HepG2 (cell line): ENCODE data around the gene COQ8A. TPM values are rescaled to one million over a fixed set of nuclear protein-coding genes. Genes with fewer than 3 reads are reported as not detected.

ENCODE experiments used
- HMG20B ChIP-seq: conservative IDR thresholded peaks from 2 replicates; pipeline ENCODE4 v1.6.1; 2016; ENCODE audit warnings: missing genetic modification reagents, missing compliant biosample characterization
- HMGXB3 ChIP-seq: sonication (generic); formaldehyde crosslinking; IDR thresholded peaks from 2 replicates; pipeline ENCODE4 v1.4.0; 2020; ENCODE audit warnings: missing genetic modification reagents, borderline replicate concordance
- IKZF5 ChIP-seq: IDR thresholded peaks from 2 replicates; pipeline ENCODE4 v1.6.1; 2018; ENCODE audit warnings: missing genetic modification reagents, mild to moderate bottlenecking, missing compliant biosample characterization
- MED1 ChIP-seq: sonication (generic); formaldehyde crosslinking; IDR thresholded peaks from 2 replicates; pipeline ENCODE4 v1.4.0; 2020; ENCODE audit warnings: missing genetic modification reagents
- MTA1 ChIP-seq: sonication (generic); formaldehyde crosslinking; IDR thresholded peaks from 2 replicates; pipeline ENCODE4 v1.4.0; 2020; ENCODE audit warnings: missing genetic modification reagents, mild to moderate bottlenecking, borderline replicate concordance
- PAWR ChIP-seq: sonication (generic); formaldehyde crosslinking; IDR thresholded peaks from 2 replicates; pipeline ENCODE4 v1.4.0; 2020; ENCODE audit warnings: missing genetic modification reagents, mild to moderate bottlenecking, borderline replicate concordance
- RFXANK ChIP-seq: IDR thresholded peaks from 2 replicates; pipeline ENCODE4 v1.6.1; 2016
- RXRA ChIP-seq: sonication (generic); formaldehyde crosslinking; IDR thresholded peaks from 2 replicates; pipeline ENCODE4 v1.5.1; 2020; ENCODE audit warnings: missing genetic modification reagents
- SNAI1 ChIP-seq: sonication (generic); formaldehyde crosslinking; IDR thresholded peaks from 2 replicates; pipeline ENCODE4 v1.5.0; 2020; ENCODE audit warnings: mild to moderate bottlenecking, missing genetic modification reagents, borderline replicate concordance
- TFDP1 ChIP-seq: IDR thresholded peaks from 2 replicates; pipeline ENCODE4 v1.6.1; 2016; ENCODE audit warnings: missing compliant biosample characterization, missing genetic modification reagents, borderline replicate concordance
- TRIM24 ChIP-seq: sonication (generic); formaldehyde crosslinking; IDR thresholded peaks from 2 replicates; pipeline ENCODE4 v1.8.0; 2022; ENCODE audit warnings: mild to moderate bottlenecking, missing genetic modification reagents
- ZNF260 ChIP-seq: sonication (generic); formaldehyde crosslinking; IDR thresholded peaks from 2 replicates; pipeline ENCODE4 v1.4.0; 2020; ENCODE audit warnings: missing genetic modification reagents, low read depth, mild to moderate bottlenecking, borderline replicate concordance
- ZNF777 ChIP-seq: sonication (generic); formaldehyde crosslinking; IDR thresholded peaks from 2 replicates; pipeline ENCODE4 v1.4.0; 2020; ENCODE audit warnings: missing genetic modification reagents
- polyA plus RNA-seq, 8 experiments: library from polyadenylated mRNA; depleted of rRNA in 3 of 8; stranded (reverse) in 7 of 8; unstranded in 1 of 8; fragments of >200 nt; fragmentation: Illumina TruSeq in 4 of 8; extraction: Trizol in 4 of 8; gene quantifications; 2 replicates each; pipeline versions ENCODE4 v1.2.1 to v1.2.3, GENCODE V29; 2011 to 2016; ENCODE audit warnings: low read depth in 4 of 8, missing spikeins in 1 of 8, mixed read lengths in 1 of 8; ENCODE audit not compliant: insufficient read depth in 1 of 8
- total RNA-seq, 5 experiments: library from RNA; depleted of rRNA; stranded (reverse); fragments of >200 nt; fragmentation: Illumina TruSeq; extraction: Trizol; gene quantifications; 2 replicates each; pipeline ENCODE4 v1.2.3, GENCODE V29; 2016; ENCODE audit warnings: low read depth in 1 of 5
- TF ChIP-seq, protein P1 (sequence below): sonication (generic); formaldehyde crosslinking; IDR thresholded peaks from 2 replicates; pipeline ENCODE4 v1.4.0; 2020; ENCODE audit warnings: missing genetic modification reagents
- TF ChIP-seq, protein P2 (sequence below): IDR thresholded peaks from 2 replicates; pipeline ENCODE4 v1.4.0; 2020; ENCODE audit warnings: mild to moderate bottlenecking, missing genetic modification reagents

Gene COQ8A
- total and polyA plus RNA-seq, 2 of the 13 experiments (the other 11 are each of a cell fraction or from before 2014, with no cell fraction given): 60.4 to 88.7 TPM

DNA sequence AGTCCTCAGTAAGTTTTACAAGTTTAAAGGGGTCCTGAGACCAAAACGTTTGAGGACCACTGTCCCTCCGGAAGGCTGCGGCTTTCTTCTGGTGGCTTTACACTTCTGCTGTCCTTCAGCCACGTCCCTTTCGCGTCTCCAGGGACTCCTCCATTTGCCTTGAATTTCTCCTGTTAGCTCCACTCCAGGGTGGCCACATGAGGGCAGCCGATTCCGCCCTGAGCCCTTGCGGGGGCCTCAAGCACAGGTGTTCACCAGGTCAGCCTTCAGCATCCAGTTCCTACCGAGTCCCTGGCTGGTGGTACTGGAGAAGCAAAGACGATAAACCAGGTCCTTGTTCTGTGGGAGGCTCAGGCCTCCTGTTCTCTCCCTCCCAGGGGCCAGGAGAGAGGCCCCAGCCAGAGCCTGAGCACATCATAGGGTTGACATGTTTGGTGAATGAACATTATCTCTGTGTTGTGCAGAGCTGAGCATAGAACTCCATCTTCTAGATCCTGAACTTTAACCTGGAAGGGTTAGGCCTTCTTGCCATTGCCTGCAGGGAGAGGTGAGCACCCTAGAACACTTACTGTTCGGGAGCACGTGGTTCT, 27.4 kb upstream of the COQ8A start (continued):
- TF ChIP-seq TFDP1 (CRISPR knock-in tag) (no peak), ZNF260 (CRISPR knock-in tag) (no peak), RFXANK (no peak), HMGXB3 (CRISPR knock-in tag) (0 out of 2 replicates have a peak, but pooled peaks have one; percentile 40), TRIM24 (CRISPR knock-in tag) (no peak), IKZF5 (CRISPR knock-in tag) (peak; percentile 37; the same call in 1 of the 2 replicates), MED1 (CRISPR knock-in tag) (peak; percentile 42; the same call in 1 of the 2 replicates), HMG20B (CRISPR knock-in tag) (no peak), SNAI1 (CRISPR knock-in tag) (no peak), MTA1 (CRISPR knock-in tag) (no peak), RXRA (CRISPR knock-in tag) (peak; percentile 63; the same call in 1 of the 2 replicates), PAWR (CRISPR knock-in tag) (no peak), ZNF777 (no peak)
- TF ChIP-seq, protein P1, sequence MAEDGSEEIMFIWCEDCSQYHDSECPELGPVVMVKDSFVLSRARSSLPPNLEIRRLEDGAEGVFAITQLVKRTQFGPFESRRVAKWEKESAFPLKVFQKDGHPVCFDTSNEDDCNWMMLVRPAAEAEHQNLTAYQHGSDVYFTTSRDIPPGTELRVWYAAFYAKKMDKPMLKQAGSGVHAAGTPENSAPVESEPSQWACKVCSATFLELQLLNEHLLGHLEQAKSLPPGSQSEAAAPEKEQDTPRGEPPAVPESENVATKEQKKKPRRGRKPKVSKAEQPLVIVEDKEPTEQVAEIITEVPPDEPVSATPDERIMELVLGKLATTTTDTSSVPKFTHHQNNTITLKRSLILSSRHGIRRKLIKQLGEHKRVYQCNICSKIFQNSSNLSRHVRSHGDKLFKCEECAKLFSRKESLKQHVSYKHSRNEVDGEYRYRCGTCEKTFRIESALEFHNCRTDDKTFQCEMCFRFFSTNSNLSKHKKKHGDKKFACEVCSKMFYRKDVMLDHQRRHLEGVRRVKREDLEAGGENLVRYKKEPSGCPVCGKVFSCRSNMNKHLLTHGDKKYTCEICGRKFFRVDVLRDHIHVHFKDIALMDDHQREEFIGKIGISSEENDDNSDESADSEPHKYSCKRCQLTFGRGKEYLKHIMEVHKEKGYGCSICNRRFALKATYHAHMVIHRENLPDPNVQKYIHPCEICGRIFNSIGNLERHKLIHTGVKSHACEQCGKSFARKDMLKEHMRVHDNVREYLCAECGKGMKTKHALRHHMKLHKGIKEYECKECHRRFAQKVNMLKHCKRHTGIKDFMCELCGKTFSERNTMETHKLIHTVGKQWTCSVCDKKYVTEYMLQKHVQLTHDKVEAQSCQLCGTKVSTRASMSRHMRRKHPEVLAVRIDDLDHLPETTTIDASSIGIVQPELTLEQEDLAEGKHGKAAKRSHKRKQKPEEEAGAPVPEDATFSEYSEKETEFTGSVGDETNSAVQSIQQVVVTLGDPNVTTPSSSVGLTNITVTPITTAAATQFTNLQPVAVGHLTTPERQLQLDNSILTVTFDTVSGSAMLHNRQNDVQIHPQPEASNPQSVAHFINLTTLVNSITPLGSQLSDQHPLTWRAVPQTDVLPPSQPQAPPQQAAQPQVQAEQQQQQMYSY (CRISPR knock-in tag): no peak
- TF ChIP-seq, protein P2, sequence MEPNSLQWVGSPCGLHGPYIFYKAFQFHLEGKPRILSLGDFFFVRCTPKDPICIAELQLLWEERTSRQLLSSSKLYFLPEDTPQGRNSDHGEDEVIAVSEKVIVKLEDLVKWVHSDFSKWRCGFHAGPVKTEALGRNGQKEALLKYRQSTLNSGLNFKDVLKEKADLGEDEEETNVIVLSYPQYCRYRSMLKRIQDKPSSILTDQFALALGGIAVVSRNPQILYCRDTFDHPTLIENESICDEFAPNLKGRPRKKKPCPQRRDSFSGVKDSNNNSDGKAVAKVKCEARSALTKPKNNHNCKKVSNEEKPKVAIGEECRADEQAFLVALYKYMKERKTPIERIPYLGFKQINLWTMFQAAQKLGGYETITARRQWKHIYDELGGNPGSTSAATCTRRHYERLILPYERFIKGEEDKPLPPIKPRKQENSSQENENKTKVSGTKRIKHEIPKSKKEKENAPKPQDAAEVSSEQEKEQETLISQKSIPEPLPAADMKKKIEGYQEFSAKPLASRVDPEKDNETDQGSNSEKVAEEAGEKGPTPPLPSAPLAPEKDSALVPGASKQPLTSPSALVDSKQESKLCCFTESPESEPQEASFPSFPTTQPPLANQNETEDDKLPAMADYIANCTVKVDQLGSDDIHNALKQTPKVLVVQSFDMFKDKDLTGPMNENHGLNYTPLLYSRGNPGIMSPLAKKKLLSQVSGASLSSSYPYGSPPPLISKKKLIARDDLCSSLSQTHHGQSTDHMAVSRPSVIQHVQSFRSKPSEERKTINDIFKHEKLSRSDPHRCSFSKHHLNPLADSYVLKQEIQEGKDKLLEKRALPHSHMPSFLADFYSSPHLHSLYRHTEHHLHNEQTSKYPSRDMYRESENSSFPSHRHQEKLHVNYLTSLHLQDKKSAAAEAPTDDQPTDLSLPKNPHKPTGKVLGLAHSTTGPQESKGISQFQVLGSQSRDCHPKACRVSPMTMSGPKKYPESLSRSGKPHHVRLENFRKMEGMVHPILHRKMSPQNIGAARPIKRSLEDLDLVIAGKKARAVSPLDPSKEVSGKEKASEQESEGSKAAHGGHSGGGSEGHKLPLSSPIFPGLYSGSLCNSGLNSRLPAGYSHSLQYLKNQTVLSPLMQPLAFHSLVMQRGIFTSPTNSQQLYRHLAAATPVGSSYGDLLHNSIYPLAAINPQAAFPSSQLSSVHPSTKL (CRISPR knock-in tag): peak; percentile 61
